AG08396 (cell line): ENCODE results near the gene OR5AK2.
"Not testable (repeated sequence)": the region's sequence is repeated elsewhere in the genome, so short reads cannot be mapped to it uniquely, and the experiment has no call there.

Experiments
- DNase-seq: peaks from one replicate; pipeline ENCODE4 v3.0.0; 2012; ENCODE audit warnings: low spot score, mixed read lengths

Gene OR5AK2, protein sequence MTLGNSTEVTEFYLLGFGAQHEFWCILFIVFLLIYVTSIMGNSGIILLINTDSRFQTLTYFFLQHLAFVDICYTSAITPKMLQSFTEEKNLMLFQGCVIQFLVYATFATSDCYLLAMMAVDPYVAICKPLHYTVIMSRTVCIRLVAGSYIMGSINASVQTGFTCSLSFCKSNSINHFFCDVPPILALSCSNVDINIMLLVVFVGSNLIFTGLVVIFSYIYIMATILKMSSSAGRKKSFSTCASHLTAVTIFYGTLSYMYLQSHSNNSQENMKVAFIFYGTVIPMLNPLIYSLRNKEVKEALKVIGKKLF

DNA sequence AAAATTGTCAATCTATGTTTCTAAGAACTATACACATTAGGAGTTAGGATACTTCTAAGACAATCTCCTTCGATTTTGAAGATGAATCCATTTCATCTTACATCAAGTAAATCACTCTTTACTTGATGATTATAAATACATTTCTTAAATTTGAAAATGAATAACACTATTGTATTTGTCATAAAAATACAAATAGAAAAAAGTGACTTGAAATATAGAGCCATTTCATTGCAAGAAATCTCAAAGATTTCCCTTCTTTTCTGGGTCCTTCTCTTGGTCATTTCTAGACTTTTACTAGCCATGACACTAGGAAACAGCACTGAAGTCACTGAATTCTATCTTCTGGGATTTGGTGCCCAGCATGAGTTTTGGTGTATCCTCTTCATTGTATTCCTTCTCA is at the start of gene OR5AK2:
Gene OR5AK2, plus strand, starts transcription at position 301 of the 400 bp plus-strand sequence. Its CDS starts 0 bp downstream, at position 301.
- no peak for DNase-seq

- not testable (repeated sequence) for DNase-seq
Observed at GRCh38 chr11:56945526-56945925, 43.2 kb upstream of the OR5AK2 start.

DNA sequence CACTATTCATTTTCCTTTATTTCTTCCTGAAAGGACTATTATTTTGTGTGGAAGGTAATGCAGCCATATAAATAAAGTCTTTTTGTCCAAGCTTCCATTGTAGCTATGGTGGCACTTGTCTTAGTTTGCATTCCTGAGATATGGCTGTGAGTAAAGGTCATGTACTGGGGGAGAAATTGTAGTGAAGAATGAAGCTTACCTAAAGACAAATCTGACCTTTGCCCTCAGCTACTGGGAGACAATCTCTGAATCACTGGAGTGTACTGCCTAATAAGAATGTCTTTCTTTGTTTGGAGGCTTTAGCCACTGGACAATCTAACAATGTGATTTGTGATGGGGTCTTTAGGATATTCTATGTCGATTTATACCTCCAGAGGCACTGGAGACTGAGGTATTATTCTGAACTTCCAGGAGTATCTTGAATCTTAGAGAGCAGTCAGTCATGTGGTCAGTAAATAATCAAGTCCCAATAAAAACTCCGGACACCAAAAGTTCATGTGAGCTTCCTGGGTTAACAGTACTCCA is 39.7 kb upstream of the OR5AK2 start:
- DNase-seq: no peak

DNA sequence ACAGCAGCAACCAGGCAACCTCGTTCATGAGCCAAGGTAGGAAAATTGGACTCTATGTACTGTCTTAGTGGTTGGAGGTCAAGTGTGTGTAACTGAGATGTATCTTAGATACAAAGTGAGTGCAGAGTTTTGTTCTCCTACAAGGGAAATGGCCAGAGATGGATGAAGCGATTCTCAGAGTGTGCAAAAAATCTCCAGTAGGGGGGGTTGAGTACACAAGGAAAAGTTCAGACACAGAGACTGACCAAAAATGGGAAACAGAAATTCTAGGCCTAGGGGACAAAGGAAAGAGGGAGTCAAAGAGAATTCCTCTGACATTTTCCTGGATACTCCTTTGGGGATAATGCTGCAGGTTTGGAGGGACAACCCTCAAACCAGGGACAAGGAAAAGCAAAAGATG is 38.2 kb upstream of the OR5AK2 start:
- DNase-seq: no peak

GRCh38 chr11:56953907-56954306 is 34.8 kb upstream of the OR5AK2 start:
- DNase-seq: not testable (repeated sequence)

GRCh38 chr11:56961609-56962008 is 27.1 kb upstream of the OR5AK2 start:
- DNase-seq: no peak

DNA sequence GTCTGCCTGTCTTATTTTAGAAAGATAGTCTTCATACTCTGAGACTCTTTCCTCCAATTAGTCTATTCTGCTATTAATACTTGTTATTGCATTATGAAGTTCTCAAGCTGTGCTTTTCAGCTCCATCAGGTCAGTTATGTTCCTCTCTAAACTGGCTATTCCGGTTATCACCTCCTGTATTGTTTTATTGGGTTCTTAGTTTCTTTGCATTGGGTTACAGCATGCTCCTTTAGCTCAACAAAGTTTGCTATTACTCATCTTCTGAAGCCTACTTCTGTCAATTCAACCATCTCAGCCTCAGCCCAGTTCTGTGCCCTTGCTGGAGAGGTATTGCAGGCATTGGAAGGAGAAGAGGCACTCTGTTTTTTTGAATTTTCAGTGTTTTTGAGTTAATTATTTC is 21.0 kb upstream of the OR5AK2 start:
- DNase-seq: no peak

- DNase-seq: no peak
Observed at GRCh38 chr11:56968524-56968923, 20.2 kb upstream of the OR5AK2 start.

- DNase-seq: no peak
Observed at GRCh38 chr11:56977314-56977713, 11.4 kb upstream of the OR5AK2 start.

- DNase-seq: no peak
Observed at GRCh38 chr11:56990702-56991101, 2.0 kb downstream of the OR5AK2 start.

DNA sequence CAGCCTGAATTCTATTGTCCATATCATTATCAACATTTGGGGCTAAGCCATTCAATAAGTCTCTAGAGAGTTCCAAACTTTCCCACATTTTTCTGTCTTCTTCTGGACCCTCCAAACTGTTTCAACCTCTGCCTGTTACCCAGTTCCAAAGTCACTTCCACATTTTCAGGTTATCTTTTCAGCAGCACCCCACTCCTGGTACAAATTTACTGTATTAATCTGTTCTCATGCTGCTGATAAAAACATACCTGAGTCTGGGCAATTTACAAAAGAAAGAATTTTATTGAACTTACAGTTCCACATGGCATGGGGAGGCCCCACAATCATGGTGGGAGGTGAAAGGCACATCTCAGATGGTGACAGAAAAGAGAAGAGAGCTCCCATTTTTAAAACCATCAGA is 5.8 kb downstream of the OR5AK2 start:
- no peak for DNase-seq

DNA sequence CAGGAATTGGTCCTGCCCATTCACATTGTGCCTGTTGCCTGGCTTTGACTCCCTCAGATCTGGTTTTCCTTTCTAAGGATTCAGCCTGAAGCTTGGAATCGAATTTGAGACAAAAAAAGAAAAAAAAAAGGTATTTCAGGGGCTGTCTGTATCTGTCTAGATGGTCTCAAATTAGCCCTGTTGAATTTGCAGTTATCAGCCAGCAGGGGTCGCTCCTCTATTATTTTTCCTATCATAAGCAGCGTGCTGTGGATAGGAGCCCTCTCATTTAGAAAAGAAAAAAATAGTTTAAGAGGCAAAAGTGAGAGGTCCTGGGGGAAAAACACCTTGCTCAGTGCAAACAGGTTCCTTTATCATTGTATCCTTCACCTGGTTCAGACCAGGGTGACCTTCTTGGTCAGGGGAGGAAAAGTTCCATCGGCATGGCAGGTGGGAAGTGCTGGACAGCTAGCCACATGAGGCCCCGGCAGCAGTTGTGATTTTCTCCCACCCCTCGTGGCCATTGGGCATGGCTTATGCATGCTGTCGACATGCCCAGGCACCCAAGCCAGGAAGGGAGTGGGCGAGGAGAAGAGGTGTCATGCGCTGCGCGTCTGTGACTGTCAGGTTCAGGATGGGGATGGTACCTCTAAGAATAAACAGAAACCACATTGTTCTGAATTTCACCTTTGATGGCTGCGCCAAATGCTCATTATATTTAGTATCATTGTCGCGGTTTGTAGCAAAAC is 13.1 kb downstream of the OR5AK2 start:
- peak; percentile 6 for DNase-seq

DNA sequence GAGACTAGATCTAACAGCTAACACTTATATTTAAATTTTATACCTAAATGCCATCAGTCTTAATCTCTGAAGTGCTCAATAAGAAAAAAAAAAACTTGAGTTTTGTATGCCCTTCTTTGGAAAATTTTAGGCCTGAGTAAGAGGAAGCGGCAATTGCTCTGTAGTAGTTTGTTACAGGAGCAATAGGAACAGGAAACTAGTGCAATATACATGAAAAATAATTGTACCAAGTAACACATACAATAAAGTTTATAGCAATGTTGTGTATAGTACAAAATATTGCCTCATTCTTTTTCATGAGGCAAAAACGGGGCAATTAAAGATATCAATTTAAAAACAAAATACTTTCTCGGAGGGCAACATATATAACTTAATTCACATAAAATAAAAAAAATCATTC is 19.7 kb downstream of the OR5AK2 start:
- no peak for DNase-seq

- no peak for DNase-seq
Observed at GRCh38 chr11:57015679-57016078, 27.0 kb downstream of the OR5AK2 start.

DNA sequence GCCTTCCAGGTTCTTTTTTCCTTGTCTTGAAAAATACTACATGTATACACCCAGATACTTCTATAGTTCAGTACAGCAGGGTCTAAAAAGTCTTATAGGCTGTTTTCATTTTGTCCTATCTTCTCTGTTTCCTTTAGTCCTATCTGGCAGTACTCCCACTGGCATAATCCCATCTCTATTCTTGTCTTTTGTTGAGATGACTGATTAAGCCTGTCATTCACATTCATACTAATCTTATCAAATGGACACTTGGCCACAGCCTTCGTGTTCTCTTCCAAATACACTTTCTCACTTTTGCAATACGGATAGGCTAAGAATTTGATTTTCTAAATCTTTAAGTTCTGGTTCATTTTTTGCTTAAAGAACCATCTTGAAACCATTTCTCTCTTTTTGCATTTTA is 42.8 kb downstream of the OR5AK2 start:
- no peak for DNase-seq
